PC-9 (cell line): ENCODE measurements around the gene DHX16. TPM values are rescaled to one million over a fixed set of nuclear protein-coding genes. Genes with fewer than 3 reads are reported as not detected.
A peak's percentile ranks its signal among the peaks of the same experiment; 100 is the strongest.
"Not testable (repeated sequence)": the region's sequence is repeated elsewhere in the genome, so short reads cannot be mapped to it uniquely, and the experiment has no call there.

Experiments used
- BruUV-seq: library from RNA; stranded (reverse); fragments of 400-500 nt; replicated peaks from 2 replicates; lab custom pipeline; 2021; lab: Mats Ljungman, UMichigan
- CTCF ChIA-PET: fragments of 300-600 bp; sonication (Branson Sonifier 250); formaldehyde crosslinking; loops from one replicate; lab custom pipeline; 2022; ENCODE audit warnings: antibody characterized with exemption; lab: Charles Lee
- POLR2A ChIA-PET: fragments of 300-600 bp; sonication (Branson Sonifier 250); formaldehyde crosslinking; loops from one replicate; lab custom pipeline; 2022; ENCODE audit warnings: antibody characterized with exemption; ENCODE audit not compliant: unreplicated experiment; lab: Charles Lee
- DNase-seq, 2 experiments: peaks; one replicate each; pipeline versions ENCODE4 v3.0.0 to v3.0.0-alpha.2; 2015 to 2022; ENCODE audit warnings: mixed read lengths in 1 of 2
- H2AFZ ChIP-seq: fragments of 200-600 bp; sonication (generic); 2 replicates; pipeline ENCODE4 v1.8.1; 2017; ENCODE audit warnings: antibody characterized with exemption
- H3F3A ChIP-seq: fragments of 200-600 bp; sonication (generic); 2 replicates; pipeline ENCODE4 v1.8.1; 2017; ENCODE audit warnings: antibody characterized with exemption, mild to moderate bottlenecking, low read depth; ENCODE audit not compliant: insufficient read depth
- H3K27ac ChIP-seq: fragments of 200-600 bp; sonication (generic); 2 replicates; pipeline ENCODE4 v1.6.1; 2016; ENCODE audit warnings: mixed run types
- H3K27me3 ChIP-seq: fragments of 200-600 bp; sonication (generic); 2 replicates; pipeline ENCODE4 v1.6.1; 2016; ENCODE audit warnings: low read depth, mixed run types; ENCODE audit not compliant: insufficient read depth
- H3K36me3 ChIP-seq: fragments of 200-600 bp; sonication (generic); 2 replicates; pipeline ENCODE4 v1.6.1; 2016; ENCODE audit warnings: low read depth, mixed run types
- H3K4me1 ChIP-seq: fragments of 200-600 bp; sonication (generic); replicated peaks from 2 replicates; pipeline ENCODE4 v1.6.1; 2016; ENCODE audit warnings: mixed run types; ENCODE audit not compliant: insufficient read depth
- H3K4me2 ChIP-seq: fragments of 200-600 bp; sonication (generic); 2 replicates; pipeline ENCODE4 v1.6.1; 2017; ENCODE audit warnings: mixed run types
- H3K4me3 ChIP-seq: fragments of 200-600 bp; sonication (generic); 2 replicates; pipeline ENCODE4 v1.6.1; 2016; ENCODE audit warnings: mixed run types
- H3K79me2 ChIP-seq: fragments of 200-600 bp; sonication (generic); 2 replicates; pipeline ENCODE4 v1.6.1; 2017; ENCODE audit warnings: low read depth, mixed run types
- H3K9me2 ChIP-seq: fragments of 200-600 bp; sonication (generic); 2 replicates; pipeline ENCODE4 v1.8.1; 2017; ENCODE audit warnings: mild to moderate bottlenecking; ENCODE audit not compliant: insufficient read depth
- H3K9me3 ChIP-seq: fragments of 200-600 bp; sonication (generic); 2 replicates; pipeline ENCODE4 v1.8.1; 2016; ENCODE audit warnings: low read depth; ENCODE audit not compliant: insufficient read depth
- H4K20me1 ChIP-seq: fragments of 200-600 bp; sonication (generic); 2 replicates; pipeline ENCODE4 v1.8.1; 2017; ENCODE audit not compliant: insufficient read depth
- CTCF ChIP-seq: fragments of 200-600 bp; sonication (generic); conservative IDR thresholded peaks from 2 replicates; pipeline ENCODE4 v1.6.1; 2017; ENCODE audit warnings: mixed run types, antibody characterized with exemption, mild to moderate bottlenecking, moderate library complexity
- EZH2 ChIP-seq: fragments of 200-600 bp; sonication (generic); IDR thresholded peaks from 2 replicates; pipeline ENCODE4 v1.8.0; 2017; ENCODE audit warnings: antibody characterized with exemption, low read depth
- intact Hi-C: fragments of 100-400 bp; cut with micrococcal nuclease; formaldehyde crosslinking; loops from one replicate; pipeline ENCODE4 v1.10.0; 2022; ENCODE audit not compliant: unreplicated experiment
- total RNA-seq: library from RNA; stranded (reverse); gene quantifications from 2 replicates; pipeline ENCODE4 v1.2.3, GENCODE V29; 2021

DHX16 gene
- total RNA-seq, 1 experiment from 2014 or later = 43.5 TPM

DNA sequence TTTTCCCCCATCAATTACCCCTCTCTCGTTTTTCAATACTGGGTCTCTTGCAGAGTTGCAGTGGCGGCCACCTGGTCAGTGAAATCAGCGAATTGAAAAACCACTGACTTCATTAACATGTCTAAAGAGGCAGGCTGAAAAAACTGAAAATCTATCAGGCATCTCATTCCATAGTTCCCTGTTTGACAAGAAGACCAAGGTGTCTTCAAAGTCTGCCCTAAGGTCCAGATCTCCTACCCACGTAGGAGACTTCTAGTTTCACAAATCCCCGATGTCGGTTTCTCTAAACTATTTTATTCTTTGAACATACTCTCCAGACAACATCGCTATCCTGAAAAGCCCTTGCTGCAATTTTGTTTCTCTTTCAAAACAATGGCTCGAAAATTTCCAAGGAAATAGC, 46.5 kb upstream of the DHX16 start:
- H2AFZ ChIP-seq = peak overlapping the region; percentile 56; the same call in 1 of the 2 replicates
- CTCF ChIA-PET = interaction anchor here (0.6 kb wide), 1 partner anchor 96 kb away, joined by 3 read pairs; no protein-coding TSS in a partner anchor
- BruUV-seq = no TSS peak

GRCh38 chr6:30717845-30718720, 45.3 kb upstream of the DHX16 start:
- Histone ChIP-seq H3F3A (peaks cover 24% of the 10 kb centered on the region; the same call in 1 of the 2 replicates), H3K4me2 (peak overlapping the region; percentile 76), H3K4me1 (peaks cover 39% of the 10 kb centered on the region), H3K27ac (peak overlapping the region; percentile 82), H4K20me1 (peaks cover 16% of the 10 kb centered on the region), H3K4me3 (peak overlapping the region; percentile 56), H2AFZ (peak overlapping the region; percentile 72; the same call in 1 of the 2 replicates), H3K79me2 (peaks cover 45% of the 10 kb centered on the region)
- intact Hi-C loops = loop anchor here (1.0 kb wide), 3 partner anchors 31 to 101 kb away; partner anchors contain the start of genes MRPS18B and PPP1R10
- H3K9me2 ChIP-seq, DNase-seq, H3K36me3 ChIP-seq, H3K27me3 ChIP-seq, H3K9me3 ChIP-seq: not testable (repeated sequence)
- BruUV-seq = TSS peak; percentile 0
- CTCF ChIA-PET = interaction anchor here (0.6 kb wide), 1 partner anchor 46 kb away, joined by 6 read pairs; no protein-coding TSS in a partner anchor
- POLR2A ChIA-PET = interaction anchor here (0.6 to 0.7 kb wide), 2 partner anchors 34 to 421 kb away, joined by 3 to 6 read pairs; partner anchors contain the start of gene PSORS1C2

More for the DNA sequence above, 46.5 kb upstream of the DHX16 start:
- H3K36me3 ChIP-seq = peaks cover 22% of the 10 kb centered on the region
- H3K79me2 ChIP-seq = peaks cover 57% of the 10 kb centered on the region
- peaks cover 40% of the 10 kb centered on the region for H3K4me1 ChIP-seq
- DNase-seq = no peak
- H3F3A ChIP-seq = peaks cover 37% of the 10 kb centered on the region
- H3K9me3 ChIP-seq = no peaks in the 10 kb centered on the region
- no peaks in the 10 kb centered on the region for H3K27me3 ChIP-seq
- H4K20me1 ChIP-seq = peaks cover 29% of the 10 kb centered on the region
- POLR2A ChIA-PET = interaction anchor here (0.6 kb wide), 1 partner anchor 218 kb away, joined by 3 read pairs; no protein-coding TSS in a partner anchor
- intact Hi-C loops = no loop called here
- peak overlapping the region; percentile 84 for H3K4me2 ChIP-seq
- no peaks in the 10 kb centered on the region for H3K9me2 ChIP-seq
- peak overlapping the region; percentile 85 for H3K4me3 ChIP-seq
- no peak for TF ChIP-seq EZH2
- TF ChIP-seq CTCF = no peak
- no peak overlapping the region for H3K27ac ChIP-seq

- no TSS peak for BruUV-seq
- H3K9me3 ChIP-seq = no peaks in the 10 kb centered on the region
- H3K36me3 ChIP-seq = peaks cover 5% of the 10 kb centered on the region; the same call in 1 of the 2 replicates
- H3K27ac ChIP-seq = peak within 1 kb of the TSS; percentile 82
- DNase-seq = peak; percentile 99 to 100
- intact Hi-C loops = loop anchor here (1.0 kb wide), 3 partner anchors 30 to 100 kb away; partner anchors contain the start of genes MRPS18B and PPP1R10
- ChIA-PET POLR2A (interaction anchor here (0.5 to 1.0 kb wide), 10 partner anchors 27 to 486 kb away, joined by 3 to 14 read pairs (median 4); partner anchors contain the start of gene NRM), CTCF (interaction anchor here (0.6 to 1.1 kb wide), 6 partner anchors 12 to 172 kb away, joined by 3 to 7 read pairs (median 4); partner anchors contain the start of gene DHX16)
- H3K9me2 ChIP-seq = no peaks in the 10 kb centered on the region
- H3K79me2 ChIP-seq = peaks cover 37% of the 10 kb centered on the region
- peaks cover 18% of the 10 kb centered on the region; the same call in 1 of the 2 replicates for H3F3A ChIP-seq
- peak within 1 kb of the TSS; percentile 85 for H3K4me3 ChIP-seq
- H3K27me3 ChIP-seq = no peaks in the 10 kb centered on the region
- H2AFZ ChIP-seq = peak within 1 kb of the TSS; percentile 74
- TF ChIP-seq EZH2 (no peak), CTCF (no peak)
- H4K20me1 ChIP-seq = peaks cover 8% of the 10 kb centered on the region
- H3K4me1 ChIP-seq = peaks cover 32% of the 10 kb centered on the region
- H3K4me2 ChIP-seq = peak within 1 kb of the TSS; percentile 96
These were observed 44.5 kb upstream of the DHX16 start, which contains the start of gene MDC1 for GRCh38 chr6:30717129-30717844. TSS of gene MDC1 (minus strand) at chr6:30717281. CDS start at chr6:30715175, 2,106 bp downstream.
